ENCODE data around the gene HDAC3. TPM values are rescaled to one million over a fixed set of nuclear protein-coding genes. Genes with fewer than 3 reads are reported as not detected.

The HDAC3 gene
- total RNA-seq, 2 donors from 2014 or later = 36.6 to 44.0 TPM

GRCh38 chr5:141651728-141652105 lies 15.1 kb upstream of the HDAC3 start:
- Histone ChIP-seq H3K4me3 (peak overlapping the region; percentile 47), H3K27ac (no peak overlapping the region), H3K27me3 (no peaks in the 10 kb centered on the region), H3K9me3 (no peaks in the 10 kb centered on the region), H3K9ac (ENCODE audit: low read depth in 2 of 2, low read length in 2 of 2) (peak overlapping the region in 1 of 2 donors; percentile 71), H3K4me1 (no peaks in the 10 kb centered on the region), H3K36me3 (no peaks in the 10 kb centered on the region)
- no peak for TF ChIP-seq CTCF (IDR thresholded peaks at IDR 0.05)
- intact Hi-C loops (cut with DNase I) = no loop called here
- no peak for DNase-seq

GRCh38 chr5:141650851-141651727 lies 14.4 kb upstream of the HDAC3 start, which contains the start of gene FCHSD1:
FCHSD1 (minus strand) TSS chr5:141651418; CDS start chr5:141651368, 50 bp downstream.
- Histone ChIP-seq H3K4me1 (no peaks in the 10 kb centered on the region), H3K27ac (no peak within 1 kb of the TSS), H3K36me3 (no peaks in the 10 kb centered on the region), H3K4me3 (peak within 1 kb of the TSS; percentile 47), H3K9me3 (no peaks in the 10 kb centered on the region), H3K9ac (ENCODE audit: low read depth in 2 of 2, low read length in 2 of 2) (peak within 1 kb of the TSS; percentile 62 to 71), H3K27me3 (no peaks in the 10 kb centered on the region)
- peak; percentile 97 for DNase-seq
- no peak for TF ChIP-seq CTCF (IDR thresholded peaks at IDR 0.05)
- intact Hi-C loops (cut with DNase I) = no loop called here

- Histone ChIP-seq H3K4me3 (no peak overlapping the region), H3K27ac (no peak overlapping the region), H3K9me3 (no peaks in the 10 kb centered on the region), H3K36me3 (no peaks in the 10 kb centered on the region), H3K4me1 (no peaks in the 10 kb centered on the region), H3K9ac (ENCODE audit: low read depth in 2 of 2, low read length in 2 of 2) (no peak overlapping the region), H3K27me3 (no peaks in the 10 kb centered on the region)
- TF ChIP-seq CTCF (IDR thresholded peaks at IDR 0.05) = no peak
- intact Hi-C loops (cut with DNase I) = no loop called here
- DNase-seq = no peak
These were observed 13.3 kb upstream of the HDAC3 start for GRCh38 chr5:141649972-141650371.

- no peak overlapping the region for H3K9ac ChIP-seq (ENCODE audit: low read depth in 2 of 2, low read length in 2 of 2)
- no peaks in the 10 kb centered on the region for H3K36me3 ChIP-seq
- no peak for DNase-seq
- H3K9me3 ChIP-seq = no peaks in the 10 kb centered on the region
- no peaks in the 10 kb centered on the region for H3K27me3 ChIP-seq
- intact Hi-C loops (cut with DNase I) = no loop called here
- TF ChIP-seq CTCF (IDR thresholded peaks at IDR 0.05) = no peak
- no peak overlapping the region for H3K27ac ChIP-seq
- no peaks in the 10 kb centered on the region for H3K4me1 ChIP-seq
- H3K4me3 ChIP-seq = no peak overlapping the region
These were observed 12.5 kb upstream of the HDAC3 start for GRCh38 chr5:141649056-141649688.

GRCh38 chr5:141647851-141648250 lies 11.2 kb upstream of the HDAC3 start:
- Histone ChIP-seq H3K27ac (no peak overlapping the region), H3K9ac (ENCODE audit: low read depth in 2 of 2, low read length in 2 of 2) (no peak overlapping the region), H3K36me3 (no peaks in the 10 kb centered on the region), H3K4me1 (no peaks in the 10 kb centered on the region), H3K4me3 (no peak overlapping the region), H3K27me3 (no peaks in the 10 kb centered on the region), H3K9me3 (no peaks in the 10 kb centered on the region)
- intact Hi-C loops (cut with DNase I) = no loop called here
- TF ChIP-seq CTCF (IDR thresholded peaks at IDR 0.05) = no peak
- DNase-seq = no peak

All from colonic mucosa (tissue), 4 donors.